ENCODE data around the gene LRAT. TPM values are rescaled to one million over a fixed set of nuclear protein-coding genes. Genes with fewer than 3 reads are reported as not detected.

Gene LRAT
- total RNA-seq, 1 experiment from 2014 or later: 37.7 TPM

GRCh38 chr4:154741922-154742850 is 1.6 kb upstream of the LRAT start:
- ATAC-seq (peak; percentile 17), DNase-seq (ENCODE audit: low spot score) (peak; percentile 76)
- H3K36me3 Mint-ChIP-seq: no peaks in the 10 kb centered on the region
- no peaks in the 10 kb centered on the region for H3K9me3 Mint-ChIP-seq
- POLR2A ChIA-PET: no interaction called here
- peak overlapping the region; percentile 71 for H3K27ac Mint-ChIP-seq
- H3K27me3 Mint-ChIP-seq (ENCODE audit: low read depth): peaks cover 38% of the 10 kb centered on the region
- H3K4me1 Mint-ChIP-seq: peaks cover 65% of the 10 kb centered on the region
- TF ChIP-seq FOXP4 (CRISPR knock-in tag; IDR thresholded peaks at IDR 0.05) (peak; percentile 35; the same call in 1 of the 2 replicates), SMAD3 (CRISPR knock-in tag; IDR thresholded peaks at IDR 0.05; ENCODE audit: borderline replicate concordance) (0 out of 2 replicates have a peak, but pooled peaks have one; percentile 33), OVOL2 (CRISPR knock-in tag; IDR thresholded peaks at IDR 0.05; ENCODE audit: borderline replicate concordance) (no peak), ETV6 (CRISPR knock-in tag; IDR thresholded peaks at IDR 0.05) (0 out of 2 replicates have a peak, but pooled peaks have one; percentile 38), USF2 (CRISPR knock-in tag; IDR thresholded peaks at IDR 0.05) (no peak), TEAD1 (CRISPR knock-in tag; IDR thresholded peaks at IDR 0.05) (peak; percentile 65; the same call in 1 of the 2 replicates), ZNF121 (CRISPR knock-in tag; IDR thresholded peaks at IDR 0.05) (peak; percentile 40; the same call in 1 of the 2 replicates), ZNF423 (CRISPR knock-in tag; IDR thresholded peaks at IDR 0.05) (peak; percentile 45; the same call in 1 of the 2 replicates)
- CTCF ChIA-PET: interaction anchor here (0.6 to 4.2 kb wide), 4 partner anchors 24 to 1022 kb away, joined by 3 to 12 read pairs (median 6); no protein-coding TSS in a partner anchor
- H3K4me3 Mint-ChIP-seq: peak overlapping the region; percentile 95

GRCh38 chr4:154744341-154744926 is 634 bp downstream of the LRAT start:
- no peak for ATAC-seq
- Mint-ChIP-seq H3K36me3 (peaks cover 16% of the 10 kb centered on the region), H3K4me1 (peaks cover 56% of the 10 kb centered on the region), H3K4me3 (peak overlapping the region; percentile 95), H3K9me3 (no peaks in the 10 kb centered on the region), H3K27ac (peak overlapping the region; percentile 80; the same call in 1 of the 2 replicates), H3K27me3 (ENCODE audit: low read depth) (peaks cover 38% of the 10 kb centered on the region)
- CTCF ChIA-PET: interaction anchor here (0.7 to 4.2 kb wide), 19 partner anchors 11 to 288 kb away, joined by 3 to 15 read pairs (median 4); partner anchors contain the start of gene FGA
- peak; percentile 10 for DNase-seq (ENCODE audit: low spot score)
- TF ChIP-seq MAX (CRISPR knock-in tag; IDR thresholded peaks at IDR 0.05) (0 out of 2 replicates have a peak, but pooled peaks have one; percentile 34), JUN (CRISPR knock-in tag; IDR thresholded peaks at IDR 0.05) (0 out of 2 replicates have a peak, but pooled peaks have one; percentile 35), TEAD1 (CRISPR knock-in tag; IDR thresholded peaks at IDR 0.05) (0 out of 2 replicates have a peak, but pooled peaks have one; percentile 32), PREB (CRISPR knock-in tag; IDR thresholded peaks at IDR 0.05; ENCODE audit: borderline replicate concordance) (no peak)
- POLR2A ChIA-PET: interaction anchor here (1.0 to 1.9 kb wide), 5 partner anchors 11 to 236 kb away, joined by 3 to 8 read pairs (median 3); no protein-coding TSS in a partner anchor

- Mint-ChIP-seq H3K9me3 (no peaks in the 10 kb centered on the region), H3K27ac (no peak overlapping the region), H3K27me3 (ENCODE audit: low read depth) (no peaks in the 10 kb centered on the region), H3K36me3 (peaks cover 12% of the 10 kb centered on the region), H3K4me1 (no peaks in the 10 kb centered on the region), H3K4me3 (no peak overlapping the region)
- DNase-seq (ENCODE audit: low spot score) (no peak), ATAC-seq (no peak)
- CTCF ChIA-PET: no interaction called here
- POLR2A ChIA-PET: no interaction called here
- TF ChIP-seq TP53 (CRISPR knock-in tag; IDR thresholded peaks at IDR 0.05) (no peak), E2F1 (CRISPR knock-in tag; IDR thresholded peaks at IDR 0.05) (no peak), SP1 (CRISPR knock-in tag; conservative IDR thresholded peaks at IDR 0.05) (no peak), CBFB (CRISPR knock-in tag; IDR thresholded peaks at IDR 0.05; ENCODE audit: low read depth) (no peak), NR3C1 (CRISPR knock-in tag; conservative IDR thresholded peaks at IDR 0.05; ENCODE audit: low read depth) (no peak), ZNF138 (CRISPR knock-in tag; conservative IDR thresholded peaks at IDR 0.05) (no peak), USF2 (CRISPR knock-in tag; IDR thresholded peaks at IDR 0.05) (no peak), JUN (CRISPR knock-in tag; IDR thresholded peaks at IDR 0.05) (no peak), TEAD4 (CRISPR knock-in tag; IDR thresholded peaks at IDR 0.05) (no peak), ZBTB43 (CRISPR knock-in tag; IDR thresholded peaks at IDR 0.05) (no peak), SMAD3 (CRISPR knock-in tag; IDR thresholded peaks at IDR 0.05; ENCODE audit: borderline replicate concordance) (no peak)
These were observed 13.9 kb downstream of the LRAT start for GRCh38 chr4:154757713-154758112.
